A549 (cell line): ENCODE results near the gene C3orf52. TPM values are rescaled to one million over a fixed set of nuclear protein-coding genes. Genes with fewer than 3 reads are reported as not detected.
A peak's percentile ranks its signal among the peaks of the same experiment; 100 is the strongest.

ENCODE experiments used
- ATAC-seq, 2 experiments: fragments of 200-7000 bp in 1 of 2; fragments of >200 bp in 1 of 2; cut with Nextera tagmentation in 1 of 2; cut with Tn5 transposase in 1 of 2; 3 replicates each; pipeline versions ENCODE4 v1.8.0 to v1.9.1; 2018 to 2020; ENCODE audit warnings: mild to moderate bottlenecking in 1 of 2, moderate library complexity in 1 of 2
- CTCF ChIA-PET: fragments of 300-600 bp; sonication (Branson Sonifier 250); formaldehyde crosslinking; extraction: SDS; loops from one replicate; lab custom pipeline; 2021; ENCODE audit warnings: antibody characterized with exemption, inconsistent platforms; lab: Yijun Ruan, JAX
- POLR2A ChIA-PET: fragments of 350-600 bp; formaldehyde crosslinking; extraction: SDS; loops from one replicate; lab custom pipeline; 2021; ENCODE audit warnings: antibody characterized with exemption, inconsistent platforms; lab: Yijun Ruan, JAX
- DNase-seq, 2 experiments: peaks; one replicate each; pipeline versions ENCODE4 v3.0.0 to v3.0.0-alpha.2; 2011 to 2016; ENCODE audit warnings: low read depth in 1 of 2, low spot score in 1 of 2
- FAIRE-seq: peaks from 2 replicates; lab custom pipeline; 2011; peaks lifted over from hg19 to GRCh38; lab: Jason Lieb, UNC
- H3K27ac ChIP-seq, 2 experiments: fragments of >200 bp; sonication (Bioruptor Twin); formaldehyde crosslinking; 3 replicates each; pipeline ENCODE4 v1.5.1; 2016 to 2017
- H3K4me1 ChIP-seq: fragments of >200 bp; sonication (Bioruptor Twin); formaldehyde crosslinking; 3 replicates; pipeline ENCODE4 v1.6.1; 2016
- H3K4me2 ChIP-seq: fragments of >200 bp; sonication (Bioruptor Twin); formaldehyde crosslinking; 3 replicates; pipeline ENCODE4 v1.6.1; 2016
- H3K4me3 ChIP-seq: fragments of >200 bp; sonication (Bioruptor Twin); formaldehyde crosslinking; 3 replicates; pipeline ENCODE4 v1.5.1; 2016
- H3K9me3 ChIP-seq: fragments of >200 bp; sonication (Bioruptor Twin); formaldehyde crosslinking; 3 replicates; pipeline ENCODE4 v1.6.1; 2016
- ATOH8 ChIP-seq: fragments of 250-450 bp; sonication (Bioruptor Pico); IDR thresholded peaks from 2 replicates; pipeline ENCODE4 v1.5.0; 2020; ENCODE audit warnings: low read depth, mild to moderate bottlenecking, moderate library complexity
- CBX8 ChIP-seq: fragments of 200-600 bp; sonication (generic); IDR thresholded peaks from 2 replicates; pipeline ENCODE4 v1.6.1; 2016
- CHD4 ChIP-seq: fragments of 200-600 bp; sonication (generic); IDR thresholded peaks from 2 replicates; pipeline ENCODE4 v1.6.1; 2016; ENCODE audit warnings: antibody characterized with exemption, mild to moderate bottlenecking, borderline replicate concordance
- CTCF ChIP-seq: fragments of >200 bp; sonication (Bioruptor Twin); formaldehyde crosslinking; IDR thresholded peaks from 3 replicates; pipeline ENCODE4 v1.5.1; 2016
- EHF ChIP-seq: fragments of 250-450 bp; sonication (Bioruptor Pico); IDR thresholded peaks from 2 replicates; pipeline ENCODE4 v1.5.0; 2020; ENCODE audit warnings: mild to moderate bottlenecking
- ELK1 ChIP-seq: fragments of 150-350 bp; IDR thresholded peaks from 2 replicates; pipeline ENCODE4 v1.6.1; 2014; ENCODE audit warnings: low read depth, mild to moderate bottlenecking, low read length
- EP300 ChIP-seq, 2 experiments: fragments of >200 bp; sonication (Bioruptor Twin); formaldehyde crosslinking; IDR thresholded peaks; 2 replicates in 1 of 2; 3 replicates in 1 of 2; pipeline ENCODE4 v1.6.1; 2016 to 2017
- ESRRA ChIP-seq: fragments of 150-350 bp; IDR thresholded peaks from 2 replicates; pipeline ENCODE4 v1.6.1; 2014; ENCODE audit warnings: mild to moderate bottlenecking, low read length, borderline replicate concordance
- FOSB ChIP-seq: fragments of 250-450 bp; sonication (Bioruptor Pico); IDR thresholded peaks from 2 replicates; pipeline ENCODE4 v1.5.0; 2020; ENCODE audit warnings: mild to moderate bottlenecking, moderate library complexity
- HDAC2 ChIP-seq: fragments of 200-600 bp; sonication (generic); IDR thresholded peaks from 2 replicates; pipeline ENCODE4 v1.6.1; 2016
- HEYL ChIP-seq: fragments of 250-450 bp; sonication (Bioruptor Pico); IDR thresholded peaks from 2 replicates; pipeline ENCODE4 v1.8.0; 2021; ENCODE audit warnings: mild to moderate bottlenecking, moderate library complexity
- KDM1A ChIP-seq: fragments of 200-600 bp; sonication (generic); IDR thresholded peaks from 2 replicates; pipeline ENCODE4 v1.6.1; 2016; ENCODE audit warnings: low read depth, mild to moderate bottlenecking
- MAX ChIP-seq: IDR thresholded peaks from 2 replicates; pipeline ENCODE4 v1.6.1; 2012
- MYC ChIP-seq: IDR thresholded peaks from 2 replicates; pipeline ENCODE4 v1.6.1; 2012; ENCODE audit warnings: mild to moderate bottlenecking, inconsistent platforms, low read length, improper control_type of control experiment, borderline replicate concordance
- RAD21 ChIP-seq, 2 experiments: fragments of >200 bp in 1 of 2; sonication (Bioruptor Twin) in 1 of 2; formaldehyde crosslinking in 1 of 2; IDR thresholded peaks in 1 of 2; conservative IDR thresholded peaks in 1 of 2; 2 replicates in 1 of 2; 3 replicates in 1 of 2; pipeline ENCODE4 v1.6.1; 2012 to 2018; ENCODE audit warnings: inconsistent platforms in 1 of 2
- REST ChIP-seq: fragments of 200-600 bp; sonication (generic); IDR thresholded peaks from 2 replicates; pipeline ENCODE4 v1.6.1; 2016; ENCODE audit warnings: antibody characterized with exemption, mild to moderate bottlenecking, moderate library complexity
- SMC3 ChIP-seq: fragments of >200 bp; sonication (Bioruptor Twin); formaldehyde crosslinking; IDR thresholded peaks from 3 replicates; pipeline ENCODE4 v1.6.1; 2018; ENCODE audit warnings: inconsistent platforms
- SREBF2 ChIP-seq: fragments of 450-650 bp; IDR thresholded peaks from 2 replicates; pipeline ENCODE4 v1.6.1; 2014; ENCODE audit warnings: mild to moderate bottlenecking, moderate library complexity
- TFCP2L1 ChIP-seq: fragments of 250-450 bp; sonication (Bioruptor Pico); IDR thresholded peaks from 2 replicates; pipeline ENCODE4 v1.5.0; 2021; ENCODE audit warnings: mild to moderate bottlenecking
- USF2 ChIP-seq: fragments of 450-650 bp; IDR thresholded peaks from 2 replicates; pipeline ENCODE4 v1.6.1; 2014; ENCODE audit warnings: antibody characterized with exemption
- ZSCAN20 ChIP-seq: fragments of 250-450 bp; sonication (Bioruptor Pico); IDR thresholded peaks from 2 replicates; pipeline ENCODE4 v1.8.0; 2022; ENCODE audit warnings: mild to moderate bottlenecking, moderate library complexity
- WGBS: methylation state at CpG from one replicate; pipeline ENCODE4 v1.1.6; 2017; ENCODE audit errors: missing lambda C conversion rate; 5-methylcytosine and 5-hydroxymethylcytosine counted together
- polyA plus RNA-seq, 4 experiments: library from polyadenylated mRNA; depleted of rRNA in 3 of 4; stranded (reverse); fragments of >200 nt; fragmentation: RNase III in 1 of 4; extraction: RNeasy Plus Mini Kit Qiagen cat#74134 plus additional on column Dnase treatment in 1 of 4; gene quantifications; 2 replicates in 3 of 4; 3 replicates in 1 of 4; pipeline ENCODE4 v1.2.3, GENCODE V29; 2011 to 2017

C3orf52 gene
- polyA plus RNA-seq, 2 of the 4 experiments (the other 2 are of a cell fraction), result 7.0 to 11.5 TPM

- Histone ChIP-seq H3K27ac (no peak overlapping the region), H3K4me3 (no peak overlapping the region), H3K4me2 (no peak overlapping the region), H3K9me3 (no peaks in the 10 kb centered on the region), H3K4me1 (peaks cover 27% of the 10 kb centered on the region)
- POLR2A ChIA-PET, result no interaction called here
- ATAC-seq (no peak), DNase-seq (no peak), FAIRE-seq (no peak)
- no peak for TF ChIP-seq TFCP2L1 (CRISPR knock-in tag)
- TF ChIP-seq ESRRA, result no peak
- no peak for TF ChIP-seq USF2
- no peak for TF ChIP-seq FOSB (CRISPR knock-in tag)
- no peak for TF ChIP-seq ELK1
- TF ChIP-seq RAD21 (conservative IDR thresholded peaks at IDR 0.05 in 1 of 2, IDR thresholded peaks at IDR 0.05 in 1 of 2), result no peak
- no peak for TF ChIP-seq EHF (CRISPR knock-in tag)
- no peak for TF ChIP-seq ZSCAN20
- no peak for TF ChIP-seq EP300 (IDR thresholded peaks at IDR 0.05)
- no peak for TF ChIP-seq ATOH8 (CRISPR knock-in tag)
- WGBS, result 89% methylated on average over 9 of the region's 9 CpGs
- CTCF ChIA-PET, result interaction anchor here (1.0 kb wide), 2 partner anchors 11 to 33 kb away, joined by 3 read pairs; no protein-coding TSS in a partner anchor
Measured at GRCh38 chr3:112089956-112090886, 4.0 kb downstream of the C3orf52 start.

- no peaks in the 10 kb centered on the region for H3K9me3 ChIP-seq
- H3K4me2 ChIP-seq, result no peak overlapping the region
- DNase-seq, result no peak
- ChIA-PET CTCF (interaction anchor here (1.0 kb wide), 2 partner anchors 12 to 34 kb away, joined by 3 read pairs; no protein-coding TSS in a partner anchor), POLR2A (no interaction called here)
- 84% methylated on average over 6 of the region's 6 CpGs for WGBS
- ATAC-seq, result no peak
- no peak for FAIRE-seq
- H3K4me1 ChIP-seq, result peaks cover 29% of the 10 kb centered on the region
- H3K4me3 ChIP-seq, result no peak overlapping the region
- no peak for TF ChIP-seq TFCP2L1 (CRISPR knock-in tag)
- TF ChIP-seq MYC, result no peak
- TF ChIP-seq HEYL (CRISPR knock-in tag), result no peak
- TF ChIP-seq HDAC2, result no peak
- TF ChIP-seq FOSB (CRISPR knock-in tag), result no peak
- TF ChIP-seq KDM1A, result no peak
- TF ChIP-seq ZSCAN20, result no peak
- no peak for TF ChIP-seq CBX8
- no peak for TF ChIP-seq MAX
- H3K27ac ChIP-seq, result no peak overlapping the region
Measured at GRCh38 chr3:112090887-112091586, 4.8 kb downstream of the C3orf52 start.

GRCh38 chr3:112092496-112093179 lies 6.4 kb downstream of the C3orf52 start:
- H3K4me3 ChIP-seq, result no peak overlapping the region
- no peak for ATAC-seq
- no peak for FAIRE-seq
- H3K4me1 ChIP-seq, result peaks cover 36% of the 10 kb centered on the region
- H3K4me2 ChIP-seq, result no peak overlapping the region
- ChIA-PET CTCF (interaction anchor here (0.7 to 1.6 kb wide), 2 partner anchors 19 to 49 kb away, joined by 3 to 5 read pairs; no protein-coding TSS in a partner anchor), POLR2A (no interaction called here)
- no peak for DNase-seq
- H3K27ac ChIP-seq, result 0 out of 6 replicates have a peak overlapping the region, but pooled peaks of 1 of the 2 experiments have one; percentile 6
- WGBS, result 88% methylated on average over 6 of the region's 6 CpGs
- H3K9me3 ChIP-seq, result no peaks in the 10 kb centered on the region
- TF ChIP-seq CTCF (no peak), SMC3 (no peak), EP300 (IDR thresholded peaks at IDR 0.05) (no peak), CHD4 (no peak), ZSCAN20 (no peak), SREBF2 (no peak), REST (no peak)
